MM.1S (cell line): ENCODE data around the gene RPL18A.

Source experiments
- CTCF ChIP-seq: fragments of 300-600 bp; sonication (generic); IDR thresholded peaks from 2 replicates; pipeline ENCODE4 v1.5.1; 2016; ENCODE audit warnings: antibody characterized with exemption, low read length, mixed read lengths
- EZH2 ChIP-seq: fragments of 300-600 bp; sonication (generic); optimal IDR thresholded peaks from 2 replicates; pipeline ENCODE3; 2017; ENCODE audit warnings: low read depth, mild to moderate bottlenecking, antibody characterized with exemption, low read length, mixed read lengths
- EZH2phosphoT487 ChIP-seq: fragments of 300-600 bp; sonication (generic); IDR thresholded peaks from 2 replicates; pipeline ENCODE4 v1.6.1; 2018; ENCODE audit warnings: antibody characterized with exemption, low read length

GRCh38 chr19:17811103-17811502, 48.6 kb upstream of the RPL18A start:
- TF ChIP-seq EZH2: no peak
- TF ChIP-seq CTCF: no peak
- no peak for TF ChIP-seq EZH2phosphoT487
